ENCODE data around the gene GPR180.

DNA sequence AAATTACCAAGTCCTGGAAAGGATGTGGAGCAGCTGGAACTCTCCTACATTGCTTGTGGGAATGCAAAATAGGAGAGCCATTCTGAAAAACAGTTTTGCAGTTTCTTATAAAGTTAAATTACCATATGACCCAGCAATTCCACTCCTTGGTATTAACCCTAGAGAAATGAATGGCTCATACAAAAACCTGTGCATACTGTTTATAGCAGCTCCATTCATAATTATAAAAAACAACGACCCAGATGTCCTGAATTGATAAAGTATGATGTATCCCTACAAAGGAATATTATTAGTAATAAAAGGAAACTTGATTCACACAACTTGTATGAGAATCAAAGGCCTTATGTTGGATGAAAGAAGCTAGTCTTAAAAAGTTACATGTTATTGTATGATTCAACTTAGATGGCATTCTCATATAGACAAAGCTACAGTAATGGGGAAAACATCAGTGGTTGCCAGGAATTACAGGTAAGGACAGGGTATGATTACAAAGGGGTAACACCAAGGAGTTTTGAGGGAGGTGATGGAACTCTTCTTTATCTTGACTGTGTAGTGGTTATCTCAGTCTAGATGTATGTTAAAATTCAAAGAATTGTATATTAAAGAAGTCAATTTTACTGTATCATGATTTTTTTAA is 35.4 kb downstream of the GPR180 start:
- TF ChIP-seq, protein P1, sequence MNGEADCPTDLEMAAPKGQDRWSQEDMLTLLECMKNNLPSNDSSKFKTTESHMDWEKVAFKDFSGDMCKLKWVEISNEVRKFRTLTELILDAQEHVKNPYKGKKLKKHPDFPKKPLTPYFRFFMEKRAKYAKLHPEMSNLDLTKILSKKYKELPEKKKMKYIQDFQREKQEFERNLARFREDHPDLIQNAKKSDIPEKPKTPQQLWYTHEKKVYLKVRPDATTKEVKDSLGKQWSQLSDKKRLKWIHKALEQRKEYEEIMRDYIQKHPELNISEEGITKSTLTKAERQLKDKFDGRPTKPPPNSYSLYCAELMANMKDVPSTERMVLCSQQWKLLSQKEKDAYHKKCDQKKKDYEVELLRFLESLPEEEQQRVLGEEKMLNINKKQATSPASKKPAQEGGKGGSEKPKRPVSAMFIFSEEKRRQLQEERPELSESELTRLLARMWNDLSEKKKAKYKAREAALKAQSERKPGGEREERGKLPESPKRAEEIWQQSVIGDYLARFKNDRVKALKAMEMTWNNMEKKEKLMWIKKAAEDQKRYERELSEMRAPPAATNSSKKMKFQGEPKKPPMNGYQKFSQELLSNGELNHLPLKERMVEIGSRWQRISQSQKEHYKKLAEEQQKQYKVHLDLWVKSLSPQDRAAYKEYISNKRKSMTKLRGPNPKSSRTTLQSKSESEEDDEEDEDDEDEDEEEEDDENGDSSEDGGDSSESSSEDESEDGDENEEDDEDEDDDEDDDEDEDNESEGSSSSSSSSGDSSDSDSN (CRISPR knock-in tag; IDR thresholded peaks at IDR 0.05), result no peak
- TF ChIP-seq FOXK2 (IDR thresholded peaks at IDR 0.05) (no peak), TAF1 (CRISPR knock-in tag; IDR thresholded peaks at IDR 0.05) (no peak), RAD21 (CRISPR knock-in tag; IDR thresholded peaks at IDR 0.05) (no peak), NCOA5 (CRISPR knock-in tag; IDR thresholded peaks at IDR 0.05) (no peak)
- TF ChIP-seq, protein P2, sequence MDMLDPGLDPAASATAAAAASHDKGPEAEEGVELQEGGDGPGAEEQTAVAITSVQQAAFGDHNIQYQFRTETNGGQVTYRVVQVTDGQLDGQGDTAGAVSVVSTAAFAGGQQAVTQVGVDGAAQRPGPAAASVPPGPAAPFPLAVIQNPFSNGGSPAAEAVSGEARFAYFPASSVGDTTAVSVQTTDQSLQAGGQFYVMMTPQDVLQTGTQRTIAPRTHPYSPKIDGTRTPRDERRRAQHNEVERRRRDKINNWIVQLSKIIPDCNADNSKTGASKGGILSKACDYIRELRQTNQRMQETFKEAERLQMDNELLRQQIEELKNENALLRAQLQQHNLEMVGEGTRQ (IDR thresholded peaks at IDR 0.05; ENCODE audit: low read depth, low read length), result no peak
- TF ChIP-seq, protein P2 (CRISPR knock-in tag; IDR thresholded peaks at IDR 0.05; ENCODE audit: borderline replicate concordance), result no peak
- TF ChIP-seq, protein P3, sequence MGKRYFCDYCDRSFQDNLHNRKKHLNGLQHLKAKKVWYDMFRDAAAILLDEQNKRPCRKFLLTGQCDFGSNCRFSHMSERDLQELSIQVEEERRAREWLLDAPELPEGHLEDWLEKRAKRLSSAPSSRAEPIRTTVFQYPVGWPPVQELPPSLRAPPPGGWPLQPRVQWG (CRISPR knock-in tag; IDR thresholded peaks at IDR 0.05; ENCODE audit: borderline replicate concordance, low read depth), result no peak
